GM18951 (cell line): Measurements from ENCODE around the gene RNGTT.
"Not testable (repeated sequence)": the region's sequence is repeated elsewhere in the genome, so short reads cannot be mapped to it uniquely, and the experiment has no call there.

Experiments
- POLR2A ChIP-seq: IDR thresholded peaks from 4 replicates; pipeline ENCODE4 v1.6.1; 2011; ENCODE audit warnings: mild to moderate bottlenecking; ENCODE audit not compliant: insufficient read length, insufficient read depth; ENCODE audit errors: extremely low read depth
- in situ Hi-C: fragments of 300-500 bp; cut with MboI; formaldehyde crosslinking; loops from one replicate; pipeline ENCODE4 v1.12.0; 2022; ENCODE audit warnings: low sequenced_read_pairs, mixed read lengths, inconsistent platforms; ENCODE audit not compliant: unreplicated experiment

The RNGTT gene

DNA sequence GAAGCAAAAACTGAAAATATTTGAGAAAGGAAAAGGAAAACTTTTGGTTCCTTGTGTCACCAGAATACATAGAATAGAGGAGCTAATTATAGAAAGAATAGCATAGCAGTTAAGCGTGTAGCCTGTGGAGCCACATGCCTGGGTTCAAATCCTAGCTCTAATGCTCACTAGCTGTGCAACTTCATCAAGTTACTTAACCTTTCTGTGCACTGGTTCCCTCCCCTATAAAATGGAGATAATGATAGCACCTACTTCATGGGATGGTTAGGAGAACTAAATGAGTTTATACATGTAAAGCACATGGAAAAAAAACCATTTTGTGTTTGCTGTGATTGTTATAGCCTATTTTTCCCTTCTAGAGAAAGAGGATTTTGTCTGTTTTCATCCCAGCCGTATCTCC, 24.5 kb upstream of the RNGTT start:
- in situ Hi-C loops = loop anchor here (25.0 kb wide), 1 partner anchor 399 kb away; no protein-coding TSS in a partner anchor
- no peak for TF ChIP-seq POLR2A

DNA sequence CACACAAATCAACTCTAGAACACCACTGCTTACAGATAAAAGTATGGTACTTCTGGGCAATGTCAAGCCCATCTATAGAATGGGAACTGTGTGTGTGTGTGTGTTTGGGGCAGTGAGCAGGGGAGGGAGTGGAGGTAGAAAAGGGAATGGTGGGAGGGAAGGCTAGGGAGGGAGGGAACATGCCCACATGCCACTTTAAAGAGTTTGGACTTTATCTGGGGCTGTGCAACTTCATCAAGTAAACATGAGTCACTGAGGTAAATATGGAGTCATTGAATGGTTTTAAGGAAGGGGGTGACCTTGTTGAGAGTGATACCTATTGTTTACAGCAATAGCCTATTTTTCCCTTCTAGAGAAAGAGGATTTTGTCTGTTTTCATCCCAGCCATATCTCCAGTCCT, 22.5 kb upstream of the RNGTT start:
- TF ChIP-seq POLR2A = no peak
- in situ Hi-C loops = loop anchor here (25.0 kb wide), 1 partner anchor 401 kb away; no protein-coding TSS in a partner anchor

DNA sequence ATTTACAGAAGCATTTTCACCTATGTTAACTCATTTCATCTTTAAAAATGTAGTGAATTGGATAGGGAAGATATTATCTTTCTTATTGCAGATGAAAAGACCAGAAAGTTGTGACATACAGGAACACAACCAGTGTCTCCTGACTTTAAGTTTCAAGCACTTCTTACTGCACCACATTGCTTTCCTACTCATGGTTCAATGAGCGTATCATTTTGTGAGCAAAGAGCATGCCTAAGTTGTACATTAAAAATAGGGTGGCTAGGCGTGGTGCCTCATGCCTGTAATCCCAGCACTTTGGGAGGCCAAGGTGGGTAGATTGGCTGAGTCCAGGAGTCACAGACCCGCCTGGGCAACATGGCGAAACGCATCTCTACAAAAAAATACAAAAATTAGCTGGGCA, 21.2 kb upstream of the RNGTT start:
- in situ Hi-C loops = loop anchor here (25.0 kb wide), 1 partner anchor 403 kb away; no protein-coding TSS in a partner anchor
- TF ChIP-seq POLR2A = no peak

DNA sequence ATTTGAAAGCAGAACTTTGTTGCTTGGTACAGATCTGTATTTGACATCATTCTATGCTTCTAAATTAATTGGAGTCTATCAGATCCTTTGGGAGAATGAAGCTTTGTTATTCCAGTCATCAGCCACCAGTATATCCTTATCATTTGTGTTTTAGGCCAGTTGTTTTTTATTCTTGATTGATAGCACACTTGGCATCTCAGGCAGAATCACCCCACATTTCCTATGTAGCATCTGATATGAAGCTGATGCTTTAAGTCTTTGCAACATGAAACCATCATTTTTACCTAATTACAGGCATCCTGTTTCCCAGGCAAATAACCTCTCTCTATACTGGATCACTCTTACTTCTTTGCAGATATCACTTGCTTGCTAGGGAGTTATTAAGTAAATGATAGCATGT, 20.7 kb upstream of the RNGTT start:
- in situ Hi-C loops = loop anchor here (25.0 kb wide), 1 partner anchor 403 kb away; no protein-coding TSS in a partner anchor
- TF ChIP-seq POLR2A = no peak

DNA sequence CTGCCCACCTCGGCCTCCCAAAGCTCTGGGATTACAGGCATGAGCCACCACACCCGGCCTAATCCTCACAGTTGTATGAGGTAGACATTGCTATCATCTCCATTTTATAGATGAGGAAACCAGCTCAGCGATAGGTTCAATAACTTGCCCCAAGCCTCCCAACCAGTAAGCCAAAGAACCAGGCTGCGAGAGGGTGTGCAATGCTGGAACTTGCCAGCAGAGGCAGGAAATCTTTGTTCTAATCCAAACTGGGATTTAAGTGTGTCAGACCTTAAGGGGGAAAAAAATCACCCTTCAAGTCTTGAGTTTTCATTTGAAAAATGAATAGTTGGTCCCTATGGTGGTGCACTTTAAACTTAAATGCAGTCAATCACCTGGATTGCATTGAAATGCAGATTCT, 20.1 kb upstream of the RNGTT start:
- no peak for TF ChIP-seq POLR2A
- in situ Hi-C loops = loop anchor here (25.0 kb wide), 1 partner anchor 404 kb away; no protein-coding TSS in a partner anchor

DNA sequence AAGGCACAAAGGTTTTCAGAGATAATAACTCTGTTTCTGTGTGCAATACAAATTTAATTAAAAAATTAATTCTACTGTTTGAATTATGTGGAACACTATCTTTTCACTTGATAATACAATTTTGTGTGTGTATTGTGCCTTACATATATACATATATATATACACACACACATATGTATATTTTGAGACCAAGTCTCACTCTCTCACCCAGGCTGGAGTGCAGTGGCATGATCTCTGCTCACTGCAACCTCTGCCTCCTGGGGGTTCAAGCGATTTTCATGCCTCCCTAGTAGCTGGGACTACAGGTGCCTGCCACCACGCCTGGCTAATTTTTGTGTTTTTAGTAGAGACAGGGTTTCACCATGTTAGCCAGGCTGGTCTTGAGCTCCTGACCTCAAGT, 19.7 kb upstream of the RNGTT start:
- in situ Hi-C loops = loop anchor here (25.0 kb wide), 1 partner anchor 404 kb away; no protein-coding TSS in a partner anchor

DNA sequence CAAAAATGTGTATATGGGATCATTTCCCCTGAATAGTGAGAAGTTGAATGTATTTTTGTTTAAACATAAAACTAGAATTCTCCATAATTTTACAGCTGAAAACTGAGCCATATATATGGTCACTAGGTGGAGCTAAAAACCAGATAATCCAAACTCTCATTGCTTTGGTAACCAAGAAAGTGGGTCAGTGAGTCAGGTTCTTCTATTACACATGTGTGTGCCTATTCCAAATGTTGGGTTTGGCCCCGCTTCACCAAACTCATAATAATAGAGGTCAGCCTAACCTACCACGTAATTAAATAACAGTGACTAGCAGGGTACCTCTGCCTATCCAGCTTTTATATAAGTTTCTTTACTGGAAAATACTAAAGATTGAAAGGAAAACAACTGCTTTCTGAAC, 19.3 kb upstream of the RNGTT start:
- TF ChIP-seq POLR2A = no peak
- in situ Hi-C loops = loop anchor here (25.0 kb wide), 1 partner anchor 405 kb away; no protein-coding TSS in a partner anchor

DNA sequence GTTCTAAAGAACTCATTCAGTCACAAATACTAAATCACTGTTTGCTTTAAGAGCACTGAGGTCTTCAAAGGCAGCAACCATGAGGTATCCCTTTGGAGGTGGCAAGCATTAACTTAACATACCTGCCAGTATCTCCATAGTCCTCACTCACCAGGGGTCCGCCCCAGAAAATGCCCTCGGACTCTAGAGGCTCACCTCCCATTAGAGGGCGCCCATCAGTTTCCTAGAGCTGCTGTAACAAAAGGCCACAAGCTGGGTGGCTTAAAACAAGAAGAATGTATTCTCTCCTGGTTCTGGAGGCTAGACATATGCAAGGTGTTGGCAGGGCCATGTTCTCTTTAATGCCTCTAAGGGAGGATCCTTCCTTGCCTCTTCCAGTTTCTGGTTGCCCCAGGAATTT, 12.0 kb upstream of the RNGTT start:
- no peak for TF ChIP-seq POLR2A
- in situ Hi-C loops = loop anchor here (25.0 kb wide), 1 partner anchor 412 kb away; no protein-coding TSS in a partner anchor

DNA sequence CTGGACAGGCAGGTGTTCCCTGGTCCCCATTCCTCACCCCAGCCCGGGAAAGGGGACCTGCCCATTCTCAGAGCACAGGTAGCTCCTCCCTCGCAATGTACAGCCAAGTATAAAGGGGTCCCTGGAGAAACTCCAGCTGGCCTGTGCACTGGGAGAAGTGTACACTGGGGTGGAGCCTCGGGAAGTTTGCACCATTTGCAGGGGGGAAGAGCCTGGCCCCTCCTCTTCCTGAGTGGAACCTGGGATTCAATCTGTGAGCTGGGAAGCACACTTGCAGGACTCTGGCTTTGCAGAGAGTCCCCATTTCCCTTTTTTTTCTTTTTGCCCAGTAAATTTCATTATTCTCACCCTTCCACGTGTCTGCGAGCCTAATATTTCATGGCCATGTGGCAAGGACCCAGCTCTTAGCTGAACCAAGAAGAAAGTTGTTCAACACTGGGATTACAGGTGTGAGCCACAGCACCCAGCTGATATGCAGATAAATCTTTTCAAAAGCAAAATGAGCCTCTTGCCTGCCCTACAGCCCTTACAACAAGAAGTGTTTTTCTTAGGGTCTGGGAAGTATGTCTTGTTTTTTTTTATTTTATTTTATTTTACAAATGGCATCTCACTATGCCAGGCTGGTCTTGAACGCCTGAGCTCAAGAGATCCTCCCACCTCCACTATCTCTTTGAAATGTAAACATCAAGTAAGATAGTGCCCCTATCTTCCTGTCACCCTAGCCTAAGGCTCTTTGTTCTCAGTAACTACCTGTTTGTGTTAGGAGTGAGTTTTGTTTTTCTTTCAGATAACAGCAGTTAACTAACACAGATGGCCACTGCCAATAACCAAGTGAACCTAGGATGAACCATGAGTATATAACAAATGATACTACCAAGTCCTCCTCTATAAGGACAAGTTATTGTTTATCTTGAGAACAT, 9.3 kb upstream of the RNGTT start:
- in situ Hi-C loops = no loop called here
- TF ChIP-seq POLR2A = no peak

DNA sequence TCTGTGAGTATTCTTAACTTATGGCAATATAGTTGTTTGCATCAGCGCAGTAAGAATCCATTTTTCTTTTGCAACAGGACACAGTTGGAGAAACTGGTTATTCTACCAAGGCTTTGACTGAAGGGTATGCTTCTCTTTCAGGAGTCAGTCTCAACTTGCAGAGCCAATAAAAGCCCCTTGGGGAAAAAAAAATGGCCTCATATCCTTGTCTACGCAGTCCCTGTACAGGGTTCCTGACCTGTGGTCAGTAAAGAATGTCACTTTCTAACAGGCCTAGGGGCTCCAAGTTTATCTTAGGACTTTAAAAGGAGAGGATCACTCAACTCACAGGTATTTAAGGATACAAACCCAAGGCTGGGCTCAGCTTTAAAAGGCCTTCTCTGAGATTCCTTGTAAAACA, 6.9 kb upstream of the RNGTT start:
- in situ Hi-C loops = no loop called here
- no peak for TF ChIP-seq POLR2A

DNA sequence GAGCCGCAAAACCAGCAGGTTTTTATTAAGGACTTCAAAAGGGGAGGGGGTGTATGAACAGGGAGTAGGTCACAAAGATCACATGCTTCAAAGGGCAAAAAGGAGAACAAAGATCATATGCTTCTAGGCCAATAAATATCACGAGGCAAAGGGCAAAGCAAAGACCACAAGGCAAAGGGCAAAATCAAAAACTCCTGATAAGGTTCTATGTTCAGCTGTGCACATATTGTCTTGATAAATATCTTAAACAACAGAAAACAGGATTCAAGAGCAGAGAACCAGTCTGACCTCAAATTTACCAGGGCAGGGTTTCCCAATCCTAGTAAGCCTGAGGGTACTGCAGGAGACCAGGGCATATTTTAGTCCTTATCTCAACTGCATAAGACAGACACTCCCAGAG, 5.8 kb upstream of the RNGTT start:
- in situ Hi-C loops = not testable (repeated sequence)

DNA sequence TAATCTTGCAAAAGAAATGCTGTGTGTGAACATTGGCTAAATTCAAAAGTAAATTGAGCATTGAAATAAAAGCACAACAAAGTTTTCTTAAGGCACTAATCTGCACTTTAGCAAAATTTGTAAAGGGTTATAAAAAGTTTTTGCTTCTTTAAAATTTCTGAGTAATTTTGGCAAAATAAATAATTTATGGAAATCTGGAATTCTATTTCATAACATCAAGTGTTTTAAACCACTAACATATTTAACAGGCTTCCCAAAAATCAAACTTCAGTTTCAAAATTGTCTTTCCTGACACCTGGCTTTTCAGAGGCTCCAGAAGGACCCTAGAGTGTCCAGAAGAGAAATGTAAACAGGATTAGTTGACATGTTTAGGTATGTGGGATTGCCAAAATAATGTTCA, 4.5 kb upstream of the RNGTT start:
- TF ChIP-seq POLR2A = no peak
- in situ Hi-C loops = no loop called here

DNA sequence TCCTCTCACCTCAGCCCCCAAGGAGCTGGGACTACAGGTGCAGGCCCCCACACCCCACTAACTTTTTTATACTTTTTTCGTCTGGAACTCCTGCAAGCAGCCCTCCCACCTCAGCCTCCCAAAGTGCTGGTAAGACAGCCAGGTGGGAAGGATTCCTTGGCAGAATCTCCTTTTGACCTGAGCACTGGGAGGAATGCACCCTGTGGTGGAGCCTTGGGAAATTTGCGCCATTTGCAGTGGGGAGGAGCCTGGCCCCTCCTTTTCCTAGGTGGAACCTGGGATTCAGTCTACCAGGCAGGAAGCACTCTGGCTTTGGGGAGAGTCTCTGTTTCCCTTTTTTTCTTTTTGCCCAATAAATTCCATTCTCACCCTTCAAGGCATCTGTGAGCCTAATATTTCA, 2.3 kb upstream of the RNGTT start:
- in situ Hi-C loops = no loop called here
- no peak for TF ChIP-seq POLR2A

DNA sequence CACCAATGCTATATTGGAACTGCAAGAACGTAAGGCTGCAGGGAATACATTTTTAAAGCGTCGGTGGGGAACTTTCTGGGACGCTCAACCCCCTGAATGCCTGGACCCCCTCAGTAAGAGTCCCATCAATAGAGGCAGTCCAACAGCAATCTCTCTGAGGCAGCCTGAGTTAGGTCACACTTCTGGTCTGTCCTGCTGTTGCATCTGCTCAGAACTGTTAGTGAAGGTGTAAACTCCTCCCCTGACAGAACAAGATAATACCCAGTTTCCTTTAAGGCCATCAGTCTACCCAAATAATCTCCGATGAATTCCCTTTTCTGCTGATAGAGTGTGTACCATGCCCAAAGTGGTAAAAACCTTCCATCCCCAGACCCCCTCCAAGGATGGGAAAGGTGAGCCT, 1.1 kb upstream of the RNGTT start:
- TF ChIP-seq POLR2A = no peak
- in situ Hi-C loops = no loop called here
